Transverse colon (tissue), 4 donors: ENCODE measurements around the gene MS4A18.

Experiments used
- POLR2A ChIP-seq: fragments of 450-650 bp; IDR thresholded peaks from one replicate; pipeline ENCODE4 v1.6.1; 2016; ENCODE audit warnings: antibody characterized with exemption, mild to moderate bottlenecking, moderate library complexity
- POLR2AphosphoS5 ChIP-seq, 3 donors: sonication (generic); formaldehyde crosslinking; IDR thresholded peaks; one replicate each; pipeline ENCODE4 v1.6.1; 2016; ENCODE audit warnings: antibody characterized with exemption in 3 of 3
- TF ChIP-seq, protein P1 (sequence below), 5 experiments: fragments of 200-600 bp in 3 of 5; fragments of 450-650 bp in 2 of 5; sonication (generic) in 3 of 5; IDR thresholded peaks; 1 replicate in 2 of 5; 2 replicates in 3 of 5; pipeline ENCODE4 v1.5.1; 2016 to 2017; ENCODE audit warnings: antibody characterized with exemption in 5 of 5, inconsistent platforms in 3 of 5, mild to moderate bottlenecking in 2 of 5, moderate library complexity in 1 of 5

DNA sequence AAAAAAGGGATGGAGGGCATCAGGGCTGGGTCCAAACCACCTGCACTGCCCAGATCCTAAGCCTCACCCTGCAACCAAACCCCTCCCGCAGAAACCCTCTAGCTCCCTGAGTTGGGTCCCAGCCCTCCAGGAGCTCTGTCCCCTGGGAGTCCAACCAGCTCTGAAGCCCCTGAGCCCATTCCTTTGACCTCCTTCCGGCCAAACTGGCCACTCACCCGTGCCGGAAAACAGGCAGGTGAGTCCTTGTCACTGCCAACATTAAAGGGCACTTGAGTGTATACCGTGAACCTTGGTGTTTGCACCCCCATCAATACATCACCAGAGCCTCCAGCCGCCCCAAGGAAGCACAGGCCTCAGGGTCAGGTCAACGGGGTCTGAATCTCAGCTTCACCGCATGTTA lies 43.7 kb downstream of the MS4A18 start:
- TF ChIP-seq POLR2A (no peak), POLR2AphosphoS5 (IDR thresholded peaks at IDR 0.05) (no peak)
- TF ChIP-seq, protein P1, sequence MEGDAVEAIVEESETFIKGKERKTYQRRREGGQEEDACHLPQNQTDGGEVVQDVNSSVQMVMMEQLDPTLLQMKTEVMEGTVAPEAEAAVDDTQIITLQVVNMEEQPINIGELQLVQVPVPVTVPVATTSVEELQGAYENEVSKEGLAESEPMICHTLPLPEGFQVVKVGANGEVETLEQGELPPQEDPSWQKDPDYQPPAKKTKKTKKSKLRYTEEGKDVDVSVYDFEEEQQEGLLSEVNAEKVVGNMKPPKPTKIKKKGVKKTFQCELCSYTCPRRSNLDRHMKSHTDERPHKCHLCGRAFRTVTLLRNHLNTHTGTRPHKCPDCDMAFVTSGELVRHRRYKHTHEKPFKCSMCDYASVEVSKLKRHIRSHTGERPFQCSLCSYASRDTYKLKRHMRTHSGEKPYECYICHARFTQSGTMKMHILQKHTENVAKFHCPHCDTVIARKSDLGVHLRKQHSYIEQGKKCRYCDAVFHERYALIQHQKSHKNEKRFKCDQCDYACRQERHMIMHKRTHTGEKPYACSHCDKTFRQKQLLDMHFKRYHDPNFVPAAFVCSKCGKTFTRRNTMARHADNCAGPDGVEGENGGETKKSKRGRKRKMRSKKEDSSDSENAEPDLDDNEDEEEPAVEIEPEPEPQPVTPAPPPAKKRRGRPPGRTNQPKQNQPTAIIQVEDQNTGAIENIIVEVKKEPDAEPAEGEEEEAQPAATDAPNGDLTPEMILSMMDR (IDR thresholded peaks at IDR 0.05), result no peak
